ENCODE measurements around the gene IPP. TPM values are rescaled to one million over a fixed set of nuclear protein-coding genes. Genes with fewer than 3 reads are reported as not detected.

Gene IPP
- polyA plus RNA-seq, 1 of the 3 experiments (the other 2 are of a cell fraction) = 3.2 TPM

DNA sequence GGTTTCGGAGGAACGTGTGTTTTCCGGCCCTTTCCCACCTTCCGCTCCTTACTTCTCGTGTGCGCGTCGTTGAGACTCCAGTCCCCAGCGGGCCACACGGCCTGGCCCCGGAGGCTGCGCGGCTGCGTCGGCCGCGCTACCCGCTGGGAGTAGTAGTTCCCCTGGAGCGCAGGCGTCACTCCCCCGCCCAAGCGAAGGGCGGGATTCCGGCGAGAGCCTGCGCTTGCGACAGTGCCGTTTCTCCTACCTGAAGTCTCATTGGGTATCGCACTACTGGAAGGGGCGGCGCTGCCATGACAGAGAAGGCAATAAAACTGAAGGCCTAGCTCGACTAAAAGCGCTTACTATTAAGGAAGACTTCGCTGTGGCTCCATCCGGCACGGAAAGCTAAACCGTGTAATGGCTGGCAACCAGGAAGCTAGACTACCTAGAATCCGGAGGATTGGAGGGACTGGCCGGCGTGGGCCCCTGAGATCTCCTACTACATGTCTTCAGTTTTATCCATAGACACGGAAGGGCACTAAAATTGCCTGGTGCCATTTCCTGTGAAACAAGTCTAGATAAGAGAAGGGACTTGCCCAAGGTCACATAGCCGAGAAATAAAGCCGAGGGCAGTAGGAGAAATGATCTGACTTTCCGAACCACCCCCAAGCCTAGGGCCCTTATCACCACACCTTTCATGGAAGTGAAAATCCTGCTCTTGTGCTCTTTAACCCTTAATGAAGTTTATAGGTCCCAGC is 63.3 kb downstream of the IPP start (continued):
- TF ChIP-seq, protein P1, sequence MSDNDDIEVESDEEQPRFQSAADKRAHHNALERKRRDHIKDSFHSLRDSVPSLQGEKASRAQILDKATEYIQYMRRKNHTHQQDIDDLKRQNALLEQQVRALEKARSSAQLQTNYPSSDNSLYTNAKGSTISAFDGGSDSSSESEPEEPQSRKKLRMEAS (IDR thresholded peaks at IDR 0.05; ENCODE audit: low read depth) = no peak; the same call in 1 of the 2 replicates
- peak; percentile 96 for TF ChIP-seq POLR2AphosphoS5 (IDR thresholded peaks at IDR 0.05; ENCODE audit: low read depth, low read length)
- TF ChIP-seq MXI1 (IDR thresholded peaks at IDR 0.05; ENCODE audit: low read depth, low read length) = peak; percentile 38; the same call in 1 of the 2 replicates
- no peak for TF ChIP-seq FOXJ3 (CRISPR knock-in tag; IDR thresholded peaks at IDR 0.05)
- peak; percentile 44; the same call in 1 of the 2 replicates for TF ChIP-seq YY1 (IDR thresholded peaks at IDR 0.05; ENCODE audit: low read depth)
- TF ChIP-seq TEAD4 (IDR thresholded peaks at IDR 0.05; ENCODE audit: borderline replicate concordance, insufficient read depth) = no peak
- TF ChIP-seq MEF2A (IDR thresholded peaks at IDR 0.05; ENCODE audit: borderline replicate concordance, low read depth) = no peak
- TF ChIP-seq ZBTB33 (IDR thresholded peaks at IDR 0.05; ENCODE audit: borderline replicate concordance, low read depth) = no peak
- no peak for TF ChIP-seq IRF3 (IDR thresholded peaks at IDR 0.05; ENCODE audit: low read depth, low read length)
- TF ChIP-seq CHD2 (IDR thresholded peaks at IDR 0.05; ENCODE audit: low read length, partially characterized antibody) = peak; percentile 81
- TF ChIP-seq RAD21 (IDR thresholded peaks at IDR 0.05; ENCODE audit: low read length) = no peak
- no peak for TF ChIP-seq FOSL2 (IDR thresholded peaks at IDR 0.05; ENCODE audit: borderline replicate concordance, low read depth)
- TF ChIP-seq RCOR1 (IDR thresholded peaks at IDR 0.05; ENCODE audit: low read length) = no peak; the same call in 1 of the 2 replicates
- no peak for TF ChIP-seq FOXM1 (IDR thresholded peaks at IDR 0.05; ENCODE audit: low read depth)
- peak; percentile 10; the same call in 1 of the 2 replicates for TF ChIP-seq TCF12 (IDR thresholded peaks at IDR 0.05)
- TF ChIP-seq PBX3 (IDR thresholded peaks at IDR 0.05) = no peak
- peak; percentile 62 for TF ChIP-seq GABPA (IDR thresholded peaks at IDR 0.05; ENCODE audit: low read depth)
- TF ChIP-seq ELF1 (IDR thresholded peaks at IDR 0.05) = no peak; the same call in none of the 2 replicates
- TF ChIP-seq USF1 (IDR thresholded peaks at IDR 0.05; ENCODE audit: borderline replicate concordance, low read depth) = no peak
- peak; percentile 82 for TF ChIP-seq TAF1 (IDR thresholded peaks at IDR 0.05; ENCODE audit: borderline replicate concordance, low read depth, low read length)
- TF ChIP-seq EP300 (IDR thresholded peaks at IDR 0.05; ENCODE audit: borderline replicate concordance in 1 of 2, low read depth in 1 of 2, low read length in 1 of 2) = no peak
- TF ChIP-seq CTCF (IDR thresholded peaks at IDR 0.05) = no peak
